Measurements from ENCODE around the gene HAGH.

Gene HAGH

GRCh38 chr16:1785846-1786170 lies 40.8 kb downstream of the HAGH start:
- no peak for DNase-seq

- DNase-seq: no peak
Measured at GRCh38 chr16:1784977-1785845, 41.4 kb downstream of the HAGH start.

- peak; percentile 87 to 97 for DNase-seq
Measured at GRCh38 chr16:1782408-1783264, 44.0 kb downstream of the HAGH start, which contains the start of the genes NUBP2 and SPSB3. NUBP2 (plus strand) TSS chr16:1782960; CDS start chr16:1783021, 61 bp downstream. SPSB3 (minus strand) TSS chr16:1782571; CDS start chr16:1781483, 1,088 bp downstream.

GRCh38 chr16:1781758-1782407 lies 44.7 kb downstream of the HAGH start:
- DNase-seq: no peak

GRCh38 chr16:1781254-1781653 lies 45.4 kb downstream of the HAGH start:
- no peak for DNase-seq

GRCh38 chr16:1780677-1781072 lies 46.0 kb downstream of the HAGH start:
- DNase-seq: no peak

- DNase-seq: no peak
Measured at GRCh38 chr16:1779741-1780676, 46.6 kb downstream of the HAGH start.

- DNase-seq: no peak
Measured at GRCh38 chr16:1779234-1779701, 47.4 kb downstream of the HAGH start.

- DNase-seq: no peak
Measured at GRCh38 chr16:1778200-1779179, 48.1 kb downstream of the HAGH start.

GRCh38 chr16:1777375-1778199 lies 49.0 kb downstream of the HAGH start:
- no peak for DNase-seq

GRCh38 chr16:1776991-1777374 lies 49.6 kb downstream of the HAGH start:
- no peak for DNase-seq

GRCh38 chr16:1776672-1776955 lies 50.0 kb downstream of the HAGH start:
- no peak for DNase-seq

- no peak for DNase-seq
Measured at GRCh38 chr16:1775846-1776671, 50.6 kb downstream of the HAGH start.

- DNase-seq: no peak
Measured at GRCh38 chr16:1775006-1775845, 51.4 kb downstream of the HAGH start.

- DNase-seq: no peak
Measured at GRCh38 chr16:1774448-1774780, 52.2 kb downstream of the HAGH start.

GRCh38 chr16:1773703-1774447 lies 52.8 kb downstream of the HAGH start:
- peak in 1 of 2 experiments; percentile 18 for DNase-seq

GRCh38 chr16:1772908-1773702 lies 53.5 kb downstream of the HAGH start, which contains the start of gene MRPS34:
MRPS34 (minus strand) TSS chr16:1773134; CDS start chr16:1773119, 15 bp downstream.
- DNase-seq: peak in 1 of 2 experiments; percentile 55
